ENCODE measurements around the gene CPXM1. TPM values are rescaled to one million over a fixed set of nuclear protein-coding genes. Genes with fewer than 3 reads are reported as not detected.
"Not testable (repeated sequence)": the region's sequence is repeated elsewhere in the genome, so short reads cannot be mapped to it uniquely, and the experiment has no call there.

Gene CPXM1
- total and polyA plus RNA-seq, 4 donors: 1.5 to 29.1 (median 4.2) TPM

DNA sequence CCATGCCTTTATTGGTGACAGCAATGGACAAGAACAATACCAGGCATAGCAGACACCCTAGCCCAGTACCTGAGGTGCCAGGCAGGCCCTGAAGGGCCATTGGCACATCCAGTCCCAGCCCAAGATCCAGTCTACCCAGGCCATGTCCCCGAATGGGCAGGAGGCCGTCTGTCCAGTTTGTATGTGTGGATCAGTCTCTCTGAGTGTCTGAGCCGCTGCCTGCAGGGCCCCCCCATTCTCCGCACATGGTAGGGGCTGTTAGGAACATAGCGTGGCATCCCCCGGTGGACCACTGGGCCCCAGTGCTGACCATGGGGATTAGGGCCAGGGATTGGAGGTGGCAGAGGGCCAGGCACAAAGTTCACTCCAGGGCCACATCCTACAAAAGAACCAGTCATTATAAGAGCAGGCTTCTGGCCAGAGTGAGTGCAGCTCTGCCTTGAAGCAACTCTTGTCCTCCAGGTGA lies 34.9 kb upstream of the CPXM1 start:
- Histone ChIP-seq H3K9ac (ENCODE audit: insufficient read depth in 1 of 2, low read length in 2 of 2) (no peak overlapping the region), H3K9me3 (ENCODE audit: control insufficient read depth in 4 of 4, insufficient read depth in 3 of 4, low read length in 3 of 4) (no peaks in the 10 kb centered on the region), H3K4me3 (no peak overlapping the region), H3K27ac (ENCODE audit: low read depth in 1 of 2, low read length in 1 of 2) (no peak overlapping the region), H3K36me3 (ENCODE audit: control insufficient read depth in 4 of 4, insufficient read depth in 4 of 4, low read length in 4 of 4) (peaks cover 0 to 10% (median 6%) of the 10 kb centered on the region in 4 donors), H3K4me1 (ENCODE audit: control insufficient read depth in 5 of 5, insufficient read depth in 5 of 5, low read length in 5 of 5) (peaks cover 0 to 11% (median 6%) of the 10 kb centered on the region in 5 donors), H3K27me3 (ENCODE audit: control insufficient read depth in 3 of 3, insufficient read depth in 3 of 3, low read length in 2 of 3) (no peaks in the 10 kb centered on the region)
- ATAC-seq (ENCODE audit: insufficient read depth, low FRiP score): no peak
- TF ChIP-seq, protein P1, sequence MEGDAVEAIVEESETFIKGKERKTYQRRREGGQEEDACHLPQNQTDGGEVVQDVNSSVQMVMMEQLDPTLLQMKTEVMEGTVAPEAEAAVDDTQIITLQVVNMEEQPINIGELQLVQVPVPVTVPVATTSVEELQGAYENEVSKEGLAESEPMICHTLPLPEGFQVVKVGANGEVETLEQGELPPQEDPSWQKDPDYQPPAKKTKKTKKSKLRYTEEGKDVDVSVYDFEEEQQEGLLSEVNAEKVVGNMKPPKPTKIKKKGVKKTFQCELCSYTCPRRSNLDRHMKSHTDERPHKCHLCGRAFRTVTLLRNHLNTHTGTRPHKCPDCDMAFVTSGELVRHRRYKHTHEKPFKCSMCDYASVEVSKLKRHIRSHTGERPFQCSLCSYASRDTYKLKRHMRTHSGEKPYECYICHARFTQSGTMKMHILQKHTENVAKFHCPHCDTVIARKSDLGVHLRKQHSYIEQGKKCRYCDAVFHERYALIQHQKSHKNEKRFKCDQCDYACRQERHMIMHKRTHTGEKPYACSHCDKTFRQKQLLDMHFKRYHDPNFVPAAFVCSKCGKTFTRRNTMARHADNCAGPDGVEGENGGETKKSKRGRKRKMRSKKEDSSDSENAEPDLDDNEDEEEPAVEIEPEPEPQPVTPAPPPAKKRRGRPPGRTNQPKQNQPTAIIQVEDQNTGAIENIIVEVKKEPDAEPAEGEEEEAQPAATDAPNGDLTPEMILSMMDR (IDR thresholded peaks at IDR 0.05; ENCODE audit: control extremely low read depth, extremely low read depth): no peak
- WGBS, 2 donors: 94 to 98% methylated on average over 6 of the region's 6 CpGs
- DNase-seq: no peak

DNA sequence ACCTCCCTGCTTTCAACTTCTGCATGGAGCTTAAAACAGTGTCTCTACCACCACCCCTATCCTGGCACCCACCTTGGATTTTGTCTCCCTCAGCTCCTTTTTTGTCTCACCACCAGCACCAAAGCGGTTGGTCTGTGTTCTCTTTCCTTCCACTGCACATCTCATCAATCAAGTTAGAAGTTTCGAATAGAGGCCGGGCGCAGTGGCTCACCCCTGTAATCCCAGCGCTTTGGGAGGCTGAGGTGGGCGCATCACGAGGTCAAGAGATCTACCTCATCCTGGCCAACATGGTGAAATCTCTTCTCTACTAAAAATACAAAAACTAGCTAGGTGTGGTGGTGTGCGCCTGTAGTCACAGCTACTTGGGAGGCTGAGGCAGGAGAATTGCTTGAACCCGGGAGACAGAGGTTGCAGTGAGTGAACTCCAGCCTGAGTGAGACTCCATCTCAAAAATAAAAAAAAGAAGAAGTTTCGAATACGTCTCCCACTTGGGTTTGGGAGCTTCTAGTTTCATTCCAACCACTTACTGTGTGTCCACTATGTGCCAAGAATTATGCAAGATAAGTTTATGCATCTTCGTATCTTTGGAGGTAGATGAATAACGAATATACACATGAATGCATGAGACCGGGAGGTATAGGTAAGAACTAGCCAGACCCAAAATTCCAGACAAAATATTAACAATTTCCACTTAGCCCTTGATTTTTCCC lies 34.1 kb upstream of the CPXM1 start:
- TF ChIP-seq, protein P1 (IDR thresholded peaks at IDR 0.05; ENCODE audit: control extremely low read depth, extremely low read depth): no peak
- H3K27me3 ChIP-seq (ENCODE audit: control insufficient read depth in 3 of 3, insufficient read depth in 3 of 3, low read length in 2 of 3): no peaks in the 10 kb centered on the region
- peaks cover 0 to 5% (median 2%) of the 10 kb centered on the region in 5 donors for H3K4me1 ChIP-seq (ENCODE audit: control insufficient read depth in 5 of 5, insufficient read depth in 5 of 5, low read length in 5 of 5)
- H3K27ac ChIP-seq (ENCODE audit: low read depth in 1 of 2, low read length in 1 of 2): no peak overlapping the region
- H3K4me3 ChIP-seq: no peak overlapping the region
- no peak overlapping the region for H3K9ac ChIP-seq (ENCODE audit: insufficient read depth in 1 of 2, low read length in 2 of 2)
- H3K9me3 ChIP-seq (ENCODE audit: control insufficient read depth in 4 of 4, insufficient read depth in 3 of 4, low read length in 3 of 4): no peaks in the 10 kb centered on the region
- H3K36me3 ChIP-seq (ENCODE audit: control insufficient read depth in 4 of 4, insufficient read depth in 4 of 4, low read length in 4 of 4): peaks cover 0 to 10% (median 6%) of the 10 kb centered on the region in 4 donors
- no peak for ATAC-seq (ENCODE audit: insufficient read depth, low FRiP score)
- no peak for DNase-seq
- WGBS, 2 donors: 91 to 94% methylated on average over 14 of the region's 14 CpGs

DNA sequence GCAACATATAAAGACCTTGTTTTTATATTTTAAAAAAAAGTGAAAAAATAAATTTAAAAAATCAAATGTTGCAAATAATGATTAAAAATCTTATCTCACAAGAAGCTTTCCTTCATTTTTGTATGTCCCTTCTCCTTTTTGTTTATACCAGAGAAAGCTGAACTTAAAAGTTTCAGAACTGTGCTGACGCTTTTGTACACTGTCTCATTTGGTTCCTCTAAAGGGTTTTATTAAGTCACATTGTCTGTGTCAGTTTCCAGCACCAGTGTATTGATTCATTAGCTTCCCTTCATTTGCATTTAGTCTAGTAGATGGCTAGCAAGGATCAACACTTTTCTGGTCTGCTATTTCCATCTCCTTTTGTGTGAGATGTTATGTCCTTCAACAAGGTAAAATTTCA lies 33.3 kb upstream of the CPXM1 start:
- WGBS, 2 donors: 70 to 73% methylated on average over 1 of the region's 1 CpG
- no peak overlapping the region for H3K4me3 ChIP-seq

DNA sequence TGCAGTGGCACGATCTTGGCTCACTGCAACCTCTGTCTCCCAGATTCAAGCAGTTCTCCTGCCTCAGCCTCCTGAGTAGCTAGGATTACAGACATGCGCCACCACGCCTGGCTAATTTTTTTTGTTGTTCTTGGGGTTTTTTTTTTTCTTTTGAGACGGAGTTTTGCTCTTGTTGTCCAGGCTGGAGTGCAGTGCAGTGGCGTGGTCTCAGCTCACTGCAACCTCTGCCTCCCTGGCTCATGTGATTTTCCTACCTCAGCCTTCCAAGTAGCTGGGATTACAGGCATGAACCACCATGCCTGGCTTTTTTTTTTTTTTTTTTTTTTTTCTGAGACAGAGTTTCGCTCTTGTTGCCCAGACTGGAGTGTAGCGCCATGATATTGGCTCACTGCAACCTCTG lies 30.8 kb upstream of the CPXM1 start:
- not testable (repeated sequence) for H3K9ac ChIP-seq (ENCODE audit: insufficient read depth in 1 of 2, low read length in 2 of 2); H3K9me3 ChIP-seq (ENCODE audit: control insufficient read depth in 4 of 4, insufficient read depth in 3 of 4, low read length in 3 of 4); DNase-seq; H3K4me3 ChIP-seq; H3K4me1 ChIP-seq (ENCODE audit: control insufficient read depth in 5 of 5, insufficient read depth in 5 of 5, low read length in 5 of 5); H3K36me3 ChIP-seq (ENCODE audit: control insufficient read depth in 4 of 4, insufficient read depth in 4 of 4, low read length in 4 of 4); H3K27ac ChIP-seq (ENCODE audit: low read depth in 1 of 2, low read length in 1 of 2); ATAC-seq (ENCODE audit: insufficient read depth, low FRiP score)
- 85 to 87% methylated on average over 7 of the region's 7 CpGs for WGBS, 2 donors
- H3K27me3 ChIP-seq (ENCODE audit: control insufficient read depth in 3 of 3, insufficient read depth in 3 of 3, low read length in 2 of 3): peaks cover 0 to 14% (median 7%) of the 10 kb centered on the region in 3 donors

More for the DNA sequence above, 33.3 kb upstream of the CPXM1 start:
- peaks cover 0 to 10% (median 6%) of the 10 kb centered on the region in 4 donors for H3K36me3 ChIP-seq (ENCODE audit: control insufficient read depth in 4 of 4, insufficient read depth in 4 of 4, low read length in 4 of 4)
- H3K27ac ChIP-seq (ENCODE audit: low read depth in 1 of 2, low read length in 1 of 2): no peak overlapping the region
- TF ChIP-seq, protein P1 (IDR thresholded peaks at IDR 0.05; ENCODE audit: control extremely low read depth, extremely low read depth): no peak
- DNase-seq (no peak), ATAC-seq (ENCODE audit: insufficient read depth, low FRiP score) (no peak)
- peaks cover 0 to 4% (median 0%) of the 10 kb centered on the region in 3 donors for H3K27me3 ChIP-seq (ENCODE audit: control insufficient read depth in 3 of 3, insufficient read depth in 3 of 3, low read length in 2 of 3)
- no peaks in the 10 kb centered on the region for H3K4me1 ChIP-seq (ENCODE audit: control insufficient read depth in 5 of 5, insufficient read depth in 5 of 5, low read length in 5 of 5)
- no peaks in the 10 kb centered on the region for H3K9me3 ChIP-seq (ENCODE audit: control insufficient read depth in 4 of 4, insufficient read depth in 3 of 4, low read length in 3 of 4)
- H3K9ac ChIP-seq (ENCODE audit: insufficient read depth in 1 of 2, low read length in 2 of 2): no peak overlapping the region

All from lung (tissue), 12 donors.